Colonic mucosa (tissue), 4 donors: ENCODE measurements around the gene MIPOL1. TPM values are rescaled to one million over a fixed set of nuclear protein-coding genes. Genes with fewer than 3 reads are reported as not detected.
A peak's percentile ranks its signal among the peaks of the same experiment; 100 is the strongest.
"Not testable (repeated sequence)": the region's sequence is repeated elsewhere in the genome, so short reads cannot be mapped to it uniquely, and the experiment has no call there.

Experiments used
- DNase-seq: peaks from one replicate; pipeline ENCODE4 v3.0.0-alpha.2; 2020
- H3K27ac ChIP-seq: fragments of 200-600 bp; one replicate; pipeline ENCODE4 v1.8.0; 2021
- H3K27me3 ChIP-seq: fragments of 200-600 bp; one replicate; pipeline ENCODE4 v1.8.0; 2021
- H3K36me3 ChIP-seq: fragments of 200-600 bp; one replicate; pipeline ENCODE4 v1.8.0; 2021
- H3K4me1 ChIP-seq: fragments of 200-600 bp; one replicate; pipeline ENCODE4 v1.8.0; 2021; ENCODE audit warnings: mild to moderate bottlenecking
- H3K4me3 ChIP-seq: fragments of 200-600 bp; one replicate; pipeline ENCODE4 v1.8.0; 2021
- H3K9ac ChIP-seq, 2 donors: one replicate each; pipeline ENCODE4 v1.7.0; 2013; ENCODE audit warnings: control low read depth in 2 of 2, low read depth in 2 of 2, low read length in 2 of 2
- H3K9me3 ChIP-seq: fragments of 200-600 bp; one replicate; pipeline ENCODE4 v1.8.0; 2021
- CTCF ChIP-seq: fragments of 200-600 bp; IDR thresholded peaks from one replicate; pipeline ENCODE4 v1.8.0; 2022; ENCODE audit warnings: antibody characterized with exemption, mild to moderate bottlenecking
- intact Hi-C: fragments of 100-400 bp; cut with DNase I; formaldehyde crosslinking; loops from one replicate; pipeline ENCODE4 v1.14.1; 2022
- total RNA-seq, 2 donors: library from RNA; stranded (reverse); fragmentation: NEBNext Ultra II Directional in 1 of 2; extraction: Animal tissue kit (Norgen Biotek cat#: 25700) in 1 of 2; gene quantifications; one replicate each; pipeline ENCODE4 v1.2.1, GENCODE V29; 2021
- donor health status: healthy.
- donor health status: DM: no; HTN: no; CAD: no.
- donor health status: DM: no; HTN: no; CAD: no.

Gene MIPOL1
- total RNA-seq, 2 donors from 2014 or later, result 4.9 to 7.7 TPM

DNA sequence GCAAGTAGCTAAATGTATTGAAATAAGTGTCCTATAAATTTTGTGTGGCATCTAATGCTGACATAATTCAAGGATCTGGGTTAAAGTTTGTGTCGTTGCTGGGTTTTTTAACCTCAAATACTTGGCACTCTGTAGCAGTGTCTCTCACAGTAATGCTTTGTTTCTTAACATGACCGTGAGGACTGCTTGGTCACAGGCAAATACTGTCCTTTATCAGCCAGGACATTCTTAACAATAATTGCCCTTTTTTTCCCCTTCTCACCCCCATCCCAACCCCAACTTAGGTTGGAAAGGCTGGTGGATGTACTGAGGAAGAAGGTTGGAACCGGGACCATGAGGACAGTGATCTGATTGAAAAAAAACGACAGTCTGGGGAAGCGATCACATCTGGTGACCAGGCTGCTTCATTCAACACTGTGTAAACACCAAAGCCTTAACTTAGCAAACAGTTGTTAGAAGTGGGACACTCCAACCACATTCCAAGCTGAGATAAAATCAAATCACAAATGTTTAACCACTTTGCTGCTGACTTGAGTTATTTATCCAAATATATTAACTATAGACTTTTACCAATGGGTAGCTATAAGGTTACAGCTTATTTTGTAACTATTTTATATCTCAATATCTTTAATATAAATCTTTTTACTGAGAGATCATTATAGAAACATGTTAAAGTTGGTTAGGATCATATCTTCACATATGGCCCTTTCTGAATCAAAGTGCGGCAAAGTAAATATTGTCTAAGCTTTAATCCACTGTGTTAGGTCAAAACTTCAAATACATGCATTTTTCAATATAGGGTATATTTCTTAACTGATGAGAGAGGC, 349.1 kb downstream of the MIPOL1 start:
- Histone ChIP-seq H3K4me1 (no peaks in the 10 kb centered on the region), H3K36me3 (no peaks in the 10 kb centered on the region), H3K4me3 (no peak overlapping the region), H3K9ac (peak overlapping the region in 1 of 2 donors; percentile 61), H3K27me3 (no peaks in the 10 kb centered on the region), H3K27ac (no peak overlapping the region), H3K9me3 (no peaks in the 10 kb centered on the region)
- DNase-seq, result peak; percentile 49
- no peak for TF ChIP-seq CTCF
- intact Hi-C loops, result no loop called here

DNA sequence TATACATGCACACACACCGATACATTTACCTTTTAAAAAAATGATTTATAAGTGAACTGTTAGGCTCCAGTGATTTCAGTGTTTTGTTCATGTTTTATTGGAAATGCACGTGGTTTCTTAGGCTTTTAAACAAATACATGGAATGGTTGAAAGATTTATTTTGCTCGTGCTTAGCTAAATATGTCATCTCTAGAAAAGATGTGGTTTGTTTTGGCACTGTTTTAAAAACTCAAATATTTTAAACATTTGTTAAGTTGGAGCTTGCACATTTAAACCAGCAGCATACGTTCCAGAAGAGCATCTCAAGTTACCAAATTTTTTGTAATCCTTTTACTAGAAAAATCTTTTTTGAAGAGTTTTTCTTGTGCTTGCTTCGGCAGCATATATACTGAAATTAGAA, 352.8 kb downstream of the MIPOL1 start:
- Histone ChIP-seq H3K27me3 (no peaks in the 10 kb centered on the region), H3K36me3 (no peaks in the 10 kb centered on the region), H3K9me3 (no peaks in the 10 kb centered on the region), H3K4me3 (no peak overlapping the region), H3K4me1 (no peaks in the 10 kb centered on the region), H3K27ac (no peak overlapping the region), H3K9ac (no peak overlapping the region)
- DNase-seq, result no peak
- TF ChIP-seq CTCF, result no peak
- intact Hi-C loops, result no loop called here

DNA sequence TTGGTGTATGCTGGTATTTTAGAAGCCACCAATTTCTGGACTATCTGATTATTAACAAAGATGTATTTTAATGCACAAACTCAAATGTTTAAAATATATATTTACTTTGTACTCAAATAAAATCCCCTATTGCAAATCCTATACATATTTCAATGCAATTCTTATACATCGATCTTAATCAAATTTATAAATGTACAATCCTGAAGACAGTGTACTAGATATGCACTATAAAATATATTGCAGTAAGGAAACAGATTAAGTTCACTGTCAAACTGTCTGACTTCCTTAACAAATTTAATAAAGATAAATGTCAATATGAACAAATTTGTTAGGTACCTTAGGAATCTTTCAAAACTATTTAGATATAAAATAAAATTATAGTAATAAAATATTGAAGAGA, 353.4 kb downstream of the MIPOL1 start:
- Histone ChIP-seq H3K27ac (no peak overlapping the region), H3K27me3 (no peaks in the 10 kb centered on the region), H3K36me3 (no peaks in the 10 kb centered on the region), H3K4me3 (no peak overlapping the region), H3K9ac (no peak overlapping the region), H3K9me3 (no peaks in the 10 kb centered on the region), H3K4me1 (no peaks in the 10 kb centered on the region)
- intact Hi-C loops, result no loop called here
- no peak for DNase-seq
- TF ChIP-seq CTCF, result no peak

DNA sequence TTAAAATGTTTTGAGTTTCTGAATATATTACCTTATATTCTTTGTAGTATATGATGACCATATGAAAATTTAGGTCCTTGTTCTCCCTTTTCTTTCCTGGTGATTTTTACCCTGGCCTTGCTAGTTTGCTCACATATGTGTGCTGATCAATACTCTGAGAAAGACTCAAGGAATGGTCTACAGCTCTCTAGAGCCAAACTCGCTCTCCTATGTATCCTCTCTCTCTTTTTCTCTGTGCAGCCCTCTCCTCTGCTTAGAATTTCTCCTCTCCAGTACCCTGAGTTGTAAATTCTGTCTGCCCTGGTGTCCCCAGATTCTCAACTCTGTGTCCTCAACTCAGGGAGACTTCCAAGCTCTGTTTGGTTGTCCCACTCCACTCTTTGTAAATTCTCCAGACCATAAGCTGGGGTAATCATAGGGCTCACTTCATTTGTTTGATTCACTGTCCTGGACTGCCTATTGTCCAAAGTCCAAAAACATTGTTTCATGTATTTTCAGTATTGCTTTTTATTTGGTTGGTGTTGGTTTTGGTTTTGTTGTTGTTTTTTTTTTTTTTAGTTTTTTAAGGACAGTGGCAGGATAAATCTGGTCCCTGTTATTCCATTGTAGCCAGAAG, 356.3 kb downstream of the MIPOL1 start:
- DNase-seq, result no peak
- Histone ChIP-seq H3K9ac (no peak overlapping the region), H3K36me3 (no peaks in the 10 kb centered on the region), H3K4me1 (no peaks in the 10 kb centered on the region), H3K4me3 (no peak overlapping the region), H3K27ac (no peak overlapping the region), H3K9me3 (no peaks in the 10 kb centered on the region), H3K27me3 (no peaks in the 10 kb centered on the region)
- intact Hi-C loops, result no loop called here
- no peak for TF ChIP-seq CTCF

- H3K36me3 ChIP-seq, H3K27me3 ChIP-seq, H3K9ac ChIP-seq, H3K4me3 ChIP-seq, H3K4me1 ChIP-seq, H3K9me3 ChIP-seq, DNase-seq, intact Hi-C loops, H3K27ac ChIP-seq: not testable (repeated sequence)
These were observed 357.9 kb downstream of the MIPOL1 start for GRCh38 chr14:37555596-37555995.

DNA sequence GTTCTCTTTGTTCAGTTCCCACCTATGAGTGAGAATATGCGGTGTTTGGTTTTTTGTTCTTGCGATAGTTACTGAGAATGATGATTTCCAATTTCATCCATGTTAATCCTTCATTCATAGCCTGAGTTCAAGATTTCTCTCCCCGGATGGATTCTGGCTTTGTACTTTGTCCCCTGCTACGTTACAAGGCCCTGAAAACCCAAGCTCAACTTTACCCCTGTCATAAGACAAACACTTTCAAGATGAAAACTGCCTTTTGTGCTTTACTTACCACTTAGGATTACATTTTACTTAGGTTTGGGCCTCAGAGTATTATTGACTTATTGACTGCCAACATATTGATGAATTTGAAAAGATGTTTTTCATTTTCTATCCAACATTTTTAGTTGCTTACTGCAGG, 361.0 kb downstream of the MIPOL1 start:
- no peak for DNase-seq
- H3K9me3 ChIP-seq, result no peaks in the 10 kb centered on the region
- H3K27me3 ChIP-seq, result no peaks in the 10 kb centered on the region
- H3K4me1 ChIP-seq, result peaks cover 5% of the 10 kb centered on the region
- no peak overlapping the region for H3K9ac ChIP-seq
- intact Hi-C loops, result no loop called here
- H3K27ac ChIP-seq, result no peak overlapping the region
- no peak for TF ChIP-seq CTCF
- no peaks in the 10 kb centered on the region for H3K36me3 ChIP-seq
- no peak overlapping the region for H3K4me3 ChIP-seq
